Mesenchymal stem cell (in vitro differentiated cells and primary cell): ENCODE measurements around the gene PIPOX.
A peak's percentile ranks its signal among the peaks of the same experiment; 100 is the strongest.

Experiments
- DNase-seq: peaks from one replicate; pipeline ENCODE4 v3.0.0-alpha.2; 2013
- H2AFZ ChIP-seq: one replicate; pipeline ENCODE4 v1.6.1; 2013; ENCODE audit warnings: low read depth, mild to moderate bottlenecking, control low read depth, inconsistent platforms, low read length, moderate library complexity
- H2AK5ac ChIP-seq: 2 replicates; pipeline ENCODE4 v1.6.1; 2013; ENCODE audit warnings: low read length, moderate library complexity, mild to moderate bottlenecking, inconsistent platforms; ENCODE audit not compliant: severe bottlenecking
- H2BK120ac ChIP-seq: one replicate; pipeline ENCODE4 v1.6.1; 2013; ENCODE audit warnings: low read depth, mild to moderate bottlenecking, inconsistent platforms, low read length, moderate library complexity
- H2BK12ac ChIP-seq, 2 experiments: one replicate each; pipeline ENCODE4 v1.6.1; 2013; ENCODE audit warnings: inconsistent platforms in 2 of 2, low read length in 2 of 2, mild to moderate bottlenecking in 2 of 2, moderate library complexity in 2 of 2, control low read depth in 1 of 2
- H2BK15ac ChIP-seq: one replicate; pipeline ENCODE4 v1.6.1; 2013; ENCODE audit warnings: mild to moderate bottlenecking, low read depth, inconsistent platforms; ENCODE audit not compliant: poor library complexity, severe bottlenecking
- H2BK5ac ChIP-seq: 2 replicates; pipeline ENCODE4 v1.6.1; 2013; ENCODE audit warnings: low read depth, mild to moderate bottlenecking, low read length, control low read depth, inconsistent platforms; ENCODE audit not compliant: poor library complexity, severe bottlenecking
- H3K14ac ChIP-seq, 2 experiments: one replicate each; pipeline ENCODE4 v1.6.1; 2013; ENCODE audit warnings: inconsistent platforms in 2 of 2, low read length in 2 of 2, control low read depth in 1 of 2, mild to moderate bottlenecking in 1 of 2, moderate library complexity in 1 of 2
- H3K18ac ChIP-seq, 2 experiments: one replicate each; pipeline ENCODE4 v1.6.1; 2013; ENCODE audit warnings: inconsistent platforms in 2 of 2, low read length in 2 of 2, control low read depth in 1 of 2, low read depth in 1 of 2, mild to moderate bottlenecking in 1 of 2
- H3K23ac ChIP-seq, 2 experiments: one replicate each; pipeline ENCODE4 v1.6.1; 2013; ENCODE audit warnings: inconsistent platforms in 2 of 2, low read length in 2 of 2, mild to moderate bottlenecking in 2 of 2, moderate library complexity in 2 of 2, control low read depth in 1 of 2
- H3K27ac ChIP-seq: 2 replicates; pipeline ENCODE4 v1.5.1; 2013; ENCODE audit warnings: mild to moderate bottlenecking, moderate library complexity, low read length, control low read depth, inconsistent platforms; ENCODE audit not compliant: poor library complexity, severe bottlenecking
- H3K27me3 ChIP-seq, 2 experiments: 2 replicates each; pipeline versions ENCODE4 v1.6.1 to v1.7.0; 2013; ENCODE audit warnings: low read length in 2 of 2, mild to moderate bottlenecking in 2 of 2, moderate library complexity in 2 of 2, control low read depth in 1 of 2, inconsistent platforms in 1 of 2; ENCODE audit not compliant: control insufficient read depth in 1 of 2, insufficient read depth in 1 of 2
- H3K36me3 ChIP-seq, 2 experiments: 2 replicates each; pipeline versions ENCODE4 v1.6.1 to v1.7.0; 2013; ENCODE audit warnings: low read length in 2 of 2, control low read depth in 1 of 2, inconsistent platforms in 1 of 2, low read depth in 1 of 2, mild to moderate bottlenecking in 1 of 2; ENCODE audit not compliant: insufficient read depth in 2 of 2, control insufficient read depth in 1 of 2
- H3K4ac ChIP-seq, 2 experiments: one replicate each; pipeline ENCODE4 v1.6.1; 2013; ENCODE audit warnings: inconsistent platforms in 2 of 2, low read length in 2 of 2, mild to moderate bottlenecking in 2 of 2, moderate library complexity in 2 of 2, control low read depth in 1 of 2, low read depth in 1 of 2
- H3K4me1 ChIP-seq: 2 replicates; pipeline ENCODE4 v1.6.1; 2013; ENCODE audit warnings: low read depth, low read length, control low read depth; ENCODE audit not compliant: control insufficient read depth, insufficient read depth
- H3K4me2 ChIP-seq: 2 replicates; pipeline ENCODE4 v1.6.1; 2013; ENCODE audit warnings: low read length, mild to moderate bottlenecking, inconsistent platforms; ENCODE audit not compliant: poor library complexity, severe bottlenecking
- H3K4me3 ChIP-seq, 2 experiments: 2 replicates each; pipeline versions ENCODE4 v1.5.1 to v1.7.0; 2013; ENCODE audit warnings: low read length in 2 of 2, mild to moderate bottlenecking in 2 of 2, control low read depth in 1 of 2, low read depth in 1 of 2; ENCODE audit not compliant: insufficient read depth in 1 of 2
- H3K79me1 ChIP-seq: replicated peaks from 2 replicates; pipeline ENCODE4 v1.6.1; 2013; ENCODE audit warnings: mild to moderate bottlenecking, control low read depth, low read length, inconsistent platforms; ENCODE audit not compliant: poor library complexity, severe bottlenecking
- H3K9ac ChIP-seq: 2 replicates; pipeline ENCODE4 v1.7.0; 2013; ENCODE audit warnings: mild to moderate bottlenecking, low read length, moderate library complexity
- H3K9me3 ChIP-seq: 2 replicates; pipeline ENCODE4 v1.7.0; 2013; ENCODE audit warnings: mild to moderate bottlenecking, low read length; ENCODE audit not compliant: control insufficient read depth
- H4K8ac ChIP-seq: one replicate; pipeline ENCODE4 v1.6.1; 2013; ENCODE audit warnings: inconsistent platforms, mild to moderate bottlenecking, low read length, moderate library complexity
- H4K91ac ChIP-seq: one replicate; pipeline ENCODE4 v1.6.1; 2013; ENCODE audit warnings: mild to moderate bottlenecking, low read length, inconsistent platforms
- WGBS: methylation state at CpG from one replicate; pipeline ENCODE4 v1.1.7; 2013; ENCODE audit warnings: mixed read lengths; 5-methylcytosine and 5-hydroxymethylcytosine counted together

Gene PIPOX

GRCh38 chr17:29100296-29100695, 57.4 kb downstream of the PIPOX start:
- Histone ChIP-seq H3K79me1 (no peaks in the 10 kb centered on the region), H3K9me3 (no peaks in the 10 kb centered on the region), H2AK5ac (no peak overlapping the region), H3K4me2 (no peak overlapping the region), H3K4ac (no peak overlapping the region), H2BK15ac (no peak overlapping the region), H2BK120ac (no peak overlapping the region), H3K27ac (no peak overlapping the region), H3K18ac (no peak overlapping the region), H2BK12ac (no peak overlapping the region), H3K4me3 (no peak overlapping the region), H3K23ac (peak overlapping the region in 1 of 2 experiments; percentile 4), H4K91ac (no peak overlapping the region), H3K9ac (no peak overlapping the region), H3K14ac (no peak overlapping the region), H3K36me3 (peaks cover 83 to 96% of the 10 kb centered on the region in 2 experiments), H4K8ac (no peak overlapping the region), H3K4me1 (peaks cover 5% of the 10 kb centered on the region), H2BK5ac (no peak overlapping the region), H2AFZ (no peak overlapping the region), H3K27me3 (no peaks in the 10 kb centered on the region)
- 90% methylated on average over 8 of the region's 8 CpGs for WGBS
- no peak for DNase-seq

GRCh38 chr17:29102046-29102445, 59.1 kb downstream of the PIPOX start:
- H3K4me1 ChIP-seq, result peaks cover 11% of the 10 kb centered on the region
- no peak overlapping the region for H3K4me3 ChIP-seq
- H3K79me1 ChIP-seq, result no peaks in the 10 kb centered on the region
- no peak overlapping the region for H2BK15ac ChIP-seq
- no peaks in the 10 kb centered on the region for H3K9me3 ChIP-seq
- H2BK12ac ChIP-seq, result no peak overlapping the region
- H4K8ac ChIP-seq, result no peak overlapping the region
- H2AK5ac ChIP-seq, result no peak overlapping the region
- no peaks in the 10 kb centered on the region for H3K27me3 ChIP-seq
- H3K18ac ChIP-seq, result no peak overlapping the region
- H3K27ac ChIP-seq, result no peak overlapping the region
- no peak overlapping the region for H3K9ac ChIP-seq
- H3K14ac ChIP-seq, result no peak overlapping the region
- no peak overlapping the region for H2BK5ac ChIP-seq
- H3K4me2 ChIP-seq, result no peak overlapping the region
- H3K36me3 ChIP-seq, result peaks cover 83 to 96% of the 10 kb centered on the region in 2 experiments
- no peak overlapping the region for H2BK120ac ChIP-seq
- H3K4ac ChIP-seq, result no peak overlapping the region
- no peak for DNase-seq
- no peak overlapping the region for H4K91ac ChIP-seq
- no peak overlapping the region for H3K23ac ChIP-seq
- WGBS, result 87% methylated on average over 3 of the region's 3 CpGs
- H2AFZ ChIP-seq, result no peak overlapping the region

GRCh38 chr17:29102741-29103181, 59.8 kb downstream of the PIPOX start:
- Histone ChIP-seq H3K79me1 (no peaks in the 10 kb centered on the region), H2AK5ac (no peak overlapping the region), H3K23ac (no peak overlapping the region), H2AFZ (no peak overlapping the region), H3K36me3 (peaks cover 80 to 95% of the 10 kb centered on the region in 2 experiments), H3K9ac (no peak overlapping the region), H3K27me3 (no peaks in the 10 kb centered on the region), H3K18ac (no peak overlapping the region), H3K4me3 (no peak overlapping the region), H3K9me3 (no peaks in the 10 kb centered on the region), H2BK15ac (no peak overlapping the region), H3K14ac (no peak overlapping the region), H2BK120ac (no peak overlapping the region), H3K4me1 (peaks cover 14% of the 10 kb centered on the region), H2BK5ac (no peak overlapping the region), H3K4ac (no peak overlapping the region), H3K4me2 (no peak overlapping the region), H4K8ac (no peak overlapping the region), H4K91ac (no peak overlapping the region), H2BK12ac (no peak overlapping the region), H3K27ac (no peak overlapping the region)
- no peak for DNase-seq
- 86% methylated on average over 11 of the region's 11 CpGs for WGBS

GRCh38 chr17:29103341-29103740, 60.4 kb downstream of the PIPOX start:
- no peak overlapping the region for H3K4me3 ChIP-seq
- no peak for DNase-seq
- no peak overlapping the region for H3K4me2 ChIP-seq
- no peak overlapping the region for H3K18ac ChIP-seq
- H2BK15ac ChIP-seq, result no peak overlapping the region
- peaks cover 19% of the 10 kb centered on the region for H3K4me1 ChIP-seq
- H3K23ac ChIP-seq, result no peak overlapping the region
- WGBS, result 79% methylated on average over 4 of the region's 4 CpGs
- no peaks in the 10 kb centered on the region for H3K9me3 ChIP-seq
- H2AK5ac ChIP-seq, result no peak overlapping the region
- no peak overlapping the region for H4K8ac ChIP-seq
- no peak overlapping the region for H2BK12ac ChIP-seq
- H2AFZ ChIP-seq, result no peak overlapping the region
- H2BK120ac ChIP-seq, result no peak overlapping the region
- H3K9ac ChIP-seq, result no peak overlapping the region
- H3K27me3 ChIP-seq, result no peaks in the 10 kb centered on the region
- H3K27ac ChIP-seq, result no peak overlapping the region
- no peaks in the 10 kb centered on the region for H3K79me1 ChIP-seq
- H2BK5ac ChIP-seq, result no peak overlapping the region
- no peak overlapping the region for H3K14ac ChIP-seq
- H3K36me3 ChIP-seq, result peaks cover 78 to 95% of the 10 kb centered on the region in 2 experiments
- H3K4ac ChIP-seq, result no peak overlapping the region
- no peak overlapping the region for H4K91ac ChIP-seq
